Measurements from ENCODE around the gene RYR2.

GRCh38 chr1:237542525-237543418 is 500.8 kb downstream of the RYR2 start:
- TF ChIP-seq POLR2A (IDR thresholded peaks at IDR 0.05) (no peak), CTCF (IDR thresholded peaks at IDR 0.05) (no peak), EP300 (IDR thresholded peaks at IDR 0.05) (no peak)

Measured in suprapubic skin (tissue), 3 donors.